Progenitor cell of endocrine pancreas (in vitro differentiated cells): Measurements from ENCODE around the gene OR6K3. TPM values are rescaled to one million over a fixed set of nuclear protein-coding genes. Genes with fewer than 3 reads are reported as not detected.

Experiments
- DNase-seq: peaks from one replicate; pipeline ENCODE4 v3.0.0; 2021; ENCODE audit warnings: low spot score; ENCODE audit not compliant: unreplicated experiment
- H3K27ac Mint-ChIP-seq: 2 replicates; pipeline ENCODE4 v1.8.0; 2021; ENCODE audit warnings: mild to moderate bottlenecking, moderate library complexity, mixed read lengths
- H3K27me3 Mint-ChIP-seq: 2 replicates; pipeline ENCODE4 v1.8.0; 2021; ENCODE audit warnings: mixed read lengths
- H3K36me3 Mint-ChIP-seq: 2 replicates; pipeline ENCODE4 v1.8.0; 2022; ENCODE audit warnings: mixed read lengths; ENCODE audit not compliant: insufficient read depth
- H3K4me1 Mint-ChIP-seq: 2 replicates; pipeline ENCODE4 v1.8.0; 2021; ENCODE audit warnings: low read depth, mixed read lengths
- H3K4me3 Mint-ChIP-seq: 2 replicates; pipeline ENCODE4 v1.8.0; 2021; ENCODE audit warnings: low read depth, mild to moderate bottlenecking, moderate library complexity, mixed read lengths
- H3K9me3 Mint-ChIP-seq: 2 replicates; pipeline ENCODE4 v1.8.0; 2021; ENCODE audit warnings: low read depth, mixed read lengths
- total RNA-seq: library from RNA; stranded (reverse); gene quantifications from 2 replicates; pipeline ENCODE4 v1.2.1, GENCODE V29; 2021
- TF ChIP-seq, protein P1 (sequence below): fragments of 200-600 bp; sonication (generic); IDR thresholded peaks from one replicate; pipeline ENCODE4 v1.5.0; 2021; ENCODE audit warnings: antibody characterized with exemption, mild to moderate bottlenecking; ENCODE audit not compliant: unreplicated experiment

Gene OR6K3
- total RNA-seq, 1 donor from 2014 or later: not detected

DNA sequence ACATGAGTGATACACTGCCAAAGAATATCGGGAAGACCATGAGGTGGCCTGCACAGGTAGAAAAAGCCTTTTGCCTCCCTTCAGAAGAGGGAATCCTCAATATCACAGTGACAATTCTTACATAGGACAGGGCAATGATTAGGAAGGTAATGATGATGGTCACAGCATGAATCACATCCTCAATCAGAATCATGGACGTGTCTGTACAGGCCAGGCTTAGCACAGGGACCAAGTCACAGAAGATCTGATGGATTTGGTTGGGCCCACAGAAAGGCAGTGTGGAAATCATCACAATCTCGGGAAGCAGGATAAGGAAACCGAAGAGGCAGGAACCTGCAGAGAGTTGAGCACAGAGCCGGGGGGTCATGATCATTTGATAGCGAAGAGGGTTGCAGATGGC lies 3.2 kb downstream of the OR6K3 start:
- Mint-ChIP-seq H3K9me3 (no peaks in the 10 kb centered on the region), H3K27ac (no peak overlapping the region), H3K36me3 (no peaks in the 10 kb centered on the region), H3K4me3 (no peak overlapping the region), H3K4me1 (no peaks in the 10 kb centered on the region), H3K27me3 (peaks cover 3% of the 10 kb centered on the region)
- no peak for DNase-seq
- TF ChIP-seq, protein P1, sequence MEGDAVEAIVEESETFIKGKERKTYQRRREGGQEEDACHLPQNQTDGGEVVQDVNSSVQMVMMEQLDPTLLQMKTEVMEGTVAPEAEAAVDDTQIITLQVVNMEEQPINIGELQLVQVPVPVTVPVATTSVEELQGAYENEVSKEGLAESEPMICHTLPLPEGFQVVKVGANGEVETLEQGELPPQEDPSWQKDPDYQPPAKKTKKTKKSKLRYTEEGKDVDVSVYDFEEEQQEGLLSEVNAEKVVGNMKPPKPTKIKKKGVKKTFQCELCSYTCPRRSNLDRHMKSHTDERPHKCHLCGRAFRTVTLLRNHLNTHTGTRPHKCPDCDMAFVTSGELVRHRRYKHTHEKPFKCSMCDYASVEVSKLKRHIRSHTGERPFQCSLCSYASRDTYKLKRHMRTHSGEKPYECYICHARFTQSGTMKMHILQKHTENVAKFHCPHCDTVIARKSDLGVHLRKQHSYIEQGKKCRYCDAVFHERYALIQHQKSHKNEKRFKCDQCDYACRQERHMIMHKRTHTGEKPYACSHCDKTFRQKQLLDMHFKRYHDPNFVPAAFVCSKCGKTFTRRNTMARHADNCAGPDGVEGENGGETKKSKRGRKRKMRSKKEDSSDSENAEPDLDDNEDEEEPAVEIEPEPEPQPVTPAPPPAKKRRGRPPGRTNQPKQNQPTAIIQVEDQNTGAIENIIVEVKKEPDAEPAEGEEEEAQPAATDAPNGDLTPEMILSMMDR: no peak

DNA sequence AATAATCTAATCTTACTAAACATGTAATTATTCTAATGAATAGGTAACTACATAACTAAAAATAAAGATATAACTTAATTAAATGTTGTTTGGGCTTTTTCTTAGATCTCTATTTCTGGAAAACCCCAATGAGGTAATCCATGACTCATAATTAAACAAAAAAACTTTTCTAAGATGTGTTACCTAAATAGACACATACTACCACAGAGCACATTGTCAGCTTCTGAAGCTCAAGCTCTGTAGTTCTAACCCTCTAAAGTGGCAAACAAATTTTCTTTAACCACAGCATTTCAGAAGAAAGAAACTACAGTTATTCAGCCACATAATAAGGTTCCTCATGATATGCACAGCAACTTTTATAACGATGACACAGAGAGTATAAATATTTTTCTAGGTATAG lies 4.2 kb downstream of the OR6K3 start:
- Mint-ChIP-seq H3K4me1 (no peaks in the 10 kb centered on the region), H3K27me3 (peaks cover 3% of the 10 kb centered on the region), H3K9me3 (no peaks in the 10 kb centered on the region), H3K27ac (no peak overlapping the region), H3K36me3 (no peaks in the 10 kb centered on the region), H3K4me3 (no peak overlapping the region)
- DNase-seq: no peak
- TF ChIP-seq, protein P1: no peak

DNA sequence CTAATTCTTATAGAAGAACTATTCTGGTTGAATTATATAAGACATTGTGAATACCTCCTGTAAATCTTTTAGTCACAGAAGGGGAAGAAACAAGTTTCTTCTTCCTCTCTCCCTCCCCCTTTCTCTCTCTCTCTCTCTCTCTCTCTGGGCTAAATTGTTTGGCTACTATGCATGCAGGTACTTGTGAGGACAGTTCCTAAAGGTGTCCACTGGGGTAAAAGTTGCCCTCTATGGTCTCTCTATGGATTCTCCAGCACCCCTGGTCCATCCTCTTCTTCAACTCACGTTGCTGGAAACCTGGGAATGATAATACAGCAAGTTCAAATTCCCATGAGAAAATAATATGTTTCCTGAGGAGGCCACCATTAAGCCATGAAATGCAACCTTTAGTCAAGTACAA lies 5.8 kb downstream of the OR6K3 start:
- Mint-ChIP-seq H3K27me3 (no peaks in the 10 kb centered on the region), H3K4me1 (no peaks in the 10 kb centered on the region), H3K27ac (no peak overlapping the region), H3K36me3 (no peaks in the 10 kb centered on the region), H3K4me3 (no peak overlapping the region), H3K9me3 (no peaks in the 10 kb centered on the region)
- TF ChIP-seq, protein P1: no peak
- no peak for DNase-seq

DNA sequence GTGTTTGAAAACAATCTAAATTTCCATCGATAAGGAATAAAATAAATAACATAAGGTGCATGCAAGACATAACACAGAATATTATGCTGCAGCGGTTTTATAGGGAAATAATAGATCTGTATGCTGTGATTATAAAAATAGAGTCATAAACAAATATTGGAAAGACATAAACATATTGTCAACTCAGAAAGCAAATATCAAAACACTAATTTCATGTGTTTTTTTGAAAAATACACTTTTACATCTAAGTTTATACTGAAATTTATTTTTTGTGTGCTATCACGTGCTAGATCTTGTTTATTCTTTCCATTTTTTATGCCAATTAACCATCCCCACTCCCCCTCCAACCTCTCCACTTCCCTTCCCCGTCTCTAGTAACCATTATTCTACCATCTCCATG lies 9.4 kb downstream of the OR6K3 start:
- TF ChIP-seq, protein P1: no peak
- Mint-ChIP-seq H3K27me3 (no peaks in the 10 kb centered on the region), H3K27ac (no peak overlapping the region), H3K36me3 (no peaks in the 10 kb centered on the region), H3K4me1 (no peaks in the 10 kb centered on the region), H3K4me3 (no peak overlapping the region), H3K9me3 (no peaks in the 10 kb centered on the region)
- no peak for DNase-seq

DNA sequence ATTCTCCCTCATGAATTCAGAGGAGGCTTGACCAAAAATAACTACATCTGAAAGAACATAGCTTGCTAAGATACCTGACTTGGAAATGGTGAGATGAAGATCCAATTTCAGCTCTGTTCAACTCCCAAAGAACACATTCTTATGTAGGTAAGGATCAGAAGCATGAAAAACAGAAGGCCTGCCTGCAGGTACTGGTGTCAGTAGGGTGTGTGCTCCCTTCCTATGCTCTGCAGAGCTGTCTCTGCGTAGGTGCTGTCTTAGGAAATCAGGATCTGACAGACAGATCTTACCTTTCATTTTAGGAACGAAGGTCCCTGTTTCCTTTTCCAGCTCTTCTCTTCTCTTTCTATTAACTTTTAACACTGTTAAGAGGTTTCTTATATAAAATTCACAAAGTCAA lies 14.4 kb downstream of the OR6K3 start:
- no peaks in the 10 kb centered on the region for H3K27me3 Mint-ChIP-seq
- no peaks in the 10 kb centered on the region for H3K4me1 Mint-ChIP-seq
- TF ChIP-seq, protein P1: no peak
- DNase-seq: no peak
- H3K4me3 Mint-ChIP-seq: no peak overlapping the region
- no peak overlapping the region for H3K27ac Mint-ChIP-seq
- no peaks in the 10 kb centered on the region for H3K36me3 Mint-ChIP-seq
- H3K9me3 Mint-ChIP-seq: no peaks in the 10 kb centered on the region

DNA sequence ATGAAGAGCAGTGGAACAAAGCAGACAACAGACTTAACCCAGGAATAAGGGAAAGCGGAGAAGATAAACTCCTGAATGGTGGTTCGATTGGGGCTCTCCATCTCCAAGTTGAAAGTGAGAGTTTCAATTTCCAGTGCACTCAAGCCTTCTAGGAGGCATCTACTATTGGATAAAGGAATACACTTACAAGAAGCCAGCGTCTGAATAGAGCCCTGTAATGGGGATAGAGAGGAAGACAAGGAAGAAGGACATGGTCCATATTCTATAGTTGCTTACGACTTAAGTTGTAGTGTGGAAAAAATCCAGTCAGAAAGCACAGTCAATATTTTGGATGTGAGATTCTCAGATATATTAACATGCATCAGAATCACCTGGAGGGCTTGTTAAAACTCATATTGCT lies 20.0 kb downstream of the OR6K3 start, which contains the start of gene OR6K2:
Gene OR6K2, minus strand, starts transcription at position 101 of the 400 bp plus-strand sequence. Its CDS starts 0 bp downstream, at position 101.
- TF ChIP-seq, protein P1: no peak
- Mint-ChIP-seq H3K4me1 (no peaks in the 10 kb centered on the region), H3K27me3 (peaks cover 4% of the 10 kb centered on the region), H3K4me3 (no peak within 1 kb of the TSS), H3K27ac (no peak within 1 kb of the TSS), H3K36me3 (no peaks in the 10 kb centered on the region), H3K9me3 (no peaks in the 10 kb centered on the region)
- no peak for DNase-seq
